ENCODE measurements around the gene PAF1. TPM values are rescaled to one million over a fixed set of nuclear protein-coding genes. Genes with fewer than 3 reads are reported as not detected.
"Not testable (repeated sequence)": the region's sequence is repeated elsewhere in the genome, so short reads cannot be mapped to it uniquely, and the experiment has no call there.

The PAF1 gene
- total and polyA plus RNA-seq, 4 donors, result 13.7 to 29.4 (median 18.9) TPM

DNA sequence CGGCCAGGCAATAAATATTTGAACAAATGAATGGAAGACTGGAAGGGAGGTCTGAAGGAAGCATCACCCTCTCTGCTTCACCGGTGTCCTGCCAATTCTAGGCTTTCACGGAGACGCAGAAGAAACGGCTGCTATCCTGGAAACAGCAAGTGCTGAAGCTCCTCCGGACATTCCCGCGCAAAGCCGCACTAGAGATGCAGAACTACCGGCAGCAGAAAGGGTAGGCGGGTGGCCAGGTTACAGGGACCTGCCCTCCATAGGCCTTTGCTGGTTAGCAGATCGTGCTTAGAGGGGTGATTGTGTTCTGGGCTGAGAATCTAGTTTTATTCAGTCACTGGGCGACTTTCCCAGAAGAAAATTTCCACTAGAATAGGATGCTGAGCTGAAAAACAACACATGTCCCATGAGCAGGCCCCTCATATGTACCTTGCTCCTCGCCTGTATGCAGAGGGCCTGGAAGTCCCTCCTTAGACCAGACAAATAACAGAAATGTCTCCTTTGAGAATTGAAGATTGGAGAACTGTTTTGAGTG, 11.0 kb downstream of the PAF1 start:
- 98% methylated on average over 14 of the region's 14 CpGs for WGBS
- no peak for DNase-seq (ENCODE audit: low spot score)
- TF ChIP-seq, protein P1, sequence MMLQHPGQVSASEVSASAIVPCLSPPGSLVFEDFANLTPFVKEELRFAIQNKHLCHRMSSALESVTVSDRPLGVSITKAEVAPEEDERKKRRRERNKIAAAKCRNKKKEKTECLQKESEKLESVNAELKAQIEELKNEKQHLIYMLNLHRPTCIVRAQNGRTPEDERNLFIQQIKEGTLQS (IDR thresholded peaks at IDR 0.05), result no peak
- TF ChIP-seq SP1 (IDR thresholded peaks at IDR 0.05), result no peak
- no peak for TF ChIP-seq HNF4G (IDR thresholded peaks at IDR 0.05)
- no peak for TF ChIP-seq FOXA1 (IDR thresholded peaks at IDR 0.05)
- TF ChIP-seq JUND (IDR thresholded peaks at IDR 0.05), result no peak
- TF ChIP-seq, protein P2, sequence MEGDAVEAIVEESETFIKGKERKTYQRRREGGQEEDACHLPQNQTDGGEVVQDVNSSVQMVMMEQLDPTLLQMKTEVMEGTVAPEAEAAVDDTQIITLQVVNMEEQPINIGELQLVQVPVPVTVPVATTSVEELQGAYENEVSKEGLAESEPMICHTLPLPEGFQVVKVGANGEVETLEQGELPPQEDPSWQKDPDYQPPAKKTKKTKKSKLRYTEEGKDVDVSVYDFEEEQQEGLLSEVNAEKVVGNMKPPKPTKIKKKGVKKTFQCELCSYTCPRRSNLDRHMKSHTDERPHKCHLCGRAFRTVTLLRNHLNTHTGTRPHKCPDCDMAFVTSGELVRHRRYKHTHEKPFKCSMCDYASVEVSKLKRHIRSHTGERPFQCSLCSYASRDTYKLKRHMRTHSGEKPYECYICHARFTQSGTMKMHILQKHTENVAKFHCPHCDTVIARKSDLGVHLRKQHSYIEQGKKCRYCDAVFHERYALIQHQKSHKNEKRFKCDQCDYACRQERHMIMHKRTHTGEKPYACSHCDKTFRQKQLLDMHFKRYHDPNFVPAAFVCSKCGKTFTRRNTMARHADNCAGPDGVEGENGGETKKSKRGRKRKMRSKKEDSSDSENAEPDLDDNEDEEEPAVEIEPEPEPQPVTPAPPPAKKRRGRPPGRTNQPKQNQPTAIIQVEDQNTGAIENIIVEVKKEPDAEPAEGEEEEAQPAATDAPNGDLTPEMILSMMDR (IDR thresholded peaks at IDR 0.05; ENCODE audit: low read depth, low read length, missing input control), result no peak
- TF ChIP-seq EGR1 (IDR thresholded peaks at IDR 0.05; ENCODE audit: low read depth in 2 of 2), result no peak
- TF ChIP-seq ZBTB33 (IDR thresholded peaks at IDR 0.05), result no peak
- no peak for TF ChIP-seq YY1 (IDR thresholded peaks at IDR 0.05)
- no peak for TF ChIP-seq TAF1 (conservative IDR thresholded peaks at IDR 0.05)
- no peak for TF ChIP-seq MAX (IDR thresholded peaks at IDR 0.05)
- TF ChIP-seq FOXA2 (IDR thresholded peaks at IDR 0.05), result no peak
- TF ChIP-seq RXRA (IDR thresholded peaks at IDR 0.05), result no peak
- no peak for TF ChIP-seq GABPA (IDR thresholded peaks at IDR 0.05 in 1 of 2, conservative IDR thresholded peaks at IDR 0.05 in 1 of 2)
- no peak for TF ChIP-seq NR2F2 (IDR thresholded peaks at IDR 0.05)
- TF ChIP-seq RAD21 (IDR thresholded peaks at IDR 0.05), result no peak
- TF ChIP-seq, protein P3, sequence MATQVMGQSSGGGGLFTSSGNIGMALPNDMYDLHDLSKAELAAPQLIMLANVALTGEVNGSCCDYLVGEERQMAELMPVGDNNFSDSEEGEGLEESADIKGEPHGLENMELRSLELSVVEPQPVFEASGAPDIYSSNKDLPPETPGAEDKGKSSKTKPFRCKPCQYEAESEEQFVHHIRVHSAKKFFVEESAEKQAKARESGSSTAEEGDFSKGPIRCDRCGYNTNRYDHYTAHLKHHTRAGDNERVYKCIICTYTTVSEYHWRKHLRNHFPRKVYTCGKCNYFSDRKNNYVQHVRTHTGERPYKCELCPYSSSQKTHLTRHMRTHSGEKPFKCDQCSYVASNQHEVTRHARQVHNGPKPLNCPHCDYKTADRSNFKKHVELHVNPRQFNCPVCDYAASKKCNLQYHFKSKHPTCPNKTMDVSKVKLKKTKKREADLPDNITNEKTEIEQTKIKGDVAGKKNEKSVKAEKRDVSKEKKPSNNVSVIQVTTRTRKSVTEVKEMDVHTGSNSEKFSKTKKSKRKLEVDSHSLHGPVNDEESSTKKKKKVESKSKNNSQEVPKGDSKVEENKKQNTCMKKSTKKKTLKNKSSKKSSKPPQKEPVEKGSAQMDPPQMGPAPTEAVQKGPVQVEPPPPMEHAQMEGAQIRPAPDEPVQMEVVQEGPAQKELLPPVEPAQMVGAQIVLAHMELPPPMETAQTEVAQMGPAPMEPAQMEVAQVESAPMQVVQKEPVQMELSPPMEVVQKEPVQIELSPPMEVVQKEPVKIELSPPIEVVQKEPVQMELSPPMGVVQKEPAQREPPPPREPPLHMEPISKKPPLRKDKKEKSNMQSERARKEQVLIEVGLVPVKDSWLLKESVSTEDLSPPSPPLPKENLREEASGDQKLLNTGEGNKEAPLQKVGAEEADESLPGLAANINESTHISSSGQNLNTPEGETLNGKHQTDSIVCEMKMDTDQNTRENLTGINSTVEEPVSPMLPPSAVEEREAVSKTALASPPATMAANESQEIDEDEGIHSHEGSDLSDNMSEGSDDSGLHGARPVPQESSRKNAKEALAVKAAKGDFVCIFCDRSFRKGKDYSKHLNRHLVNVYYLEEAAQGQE (IDR thresholded peaks at IDR 0.05), result no peak
- H3K27ac ChIP-seq (ENCODE audit: low read depth in 1 of 2, low read length in 2 of 2), result no peak overlapping the region
- H3K36me3 ChIP-seq (ENCODE audit: control insufficient read depth in 4 of 4, insufficient read depth in 3 of 4, low read depth in 1 of 4, low read length in 3 of 4), result peaks cover 14 to 54% (median 35%) of the 10 kb centered on the region in 4 donors
- H3K9me3 ChIP-seq (ENCODE audit: control insufficient read depth in 4 of 4, low read length in 3 of 4), result no peaks in the 10 kb centered on the region
- no peak overlapping the region for H3K4me3 ChIP-seq (ENCODE audit: low read depth in 1 of 3, low read length in 3 of 3)
- H3K4me1 ChIP-seq (ENCODE audit: control insufficient read depth in 4 of 4, insufficient read depth in 4 of 4, low read length in 3 of 4), result peaks cover 13 to 36% (median 33%) of the 10 kb centered on the region in 4 donors
- no peak overlapping the region for H3K9ac ChIP-seq (ENCODE audit: low read depth in 1 of 2, low read length in 2 of 2)
- no peaks in the 10 kb centered on the region for H3K27me3 ChIP-seq (ENCODE audit: control insufficient read depth in 4 of 4, insufficient read depth in 4 of 4, low read length in 3 of 4)

- not testable (repeated sequence) for DNase-seq (ENCODE audit: low spot score)
- H3K36me3 ChIP-seq (ENCODE audit: control insufficient read depth in 4 of 4, insufficient read depth in 3 of 4, low read depth in 1 of 4, low read length in 3 of 4), result peaks cover 14 to 54% (median 35%) of the 10 kb centered on the region in 4 donors
- 97% methylated on average over 4 of the region's 4 CpGs for WGBS
Observed at GRCh38 chr19:39379366-39379765, 11.5 kb downstream of the PAF1 start.

More at GRCh38 chr19:39379366-39379765, 11.5 kb downstream of the PAF1 start:
- not testable (repeated sequence) for H3K27me3 ChIP-seq (ENCODE audit: control insufficient read depth in 4 of 4, insufficient read depth in 4 of 4, low read length in 3 of 4); H3K4me3 ChIP-seq (ENCODE audit: low read depth in 1 of 3, low read length in 3 of 3); H3K9ac ChIP-seq (ENCODE audit: low read depth in 1 of 2, low read length in 2 of 2); H3K9me3 ChIP-seq (ENCODE audit: control insufficient read depth in 4 of 4, low read length in 3 of 4); H3K27ac ChIP-seq (ENCODE audit: low read depth in 1 of 2, low read length in 2 of 2)
- H3K4me1 ChIP-seq (ENCODE audit: control insufficient read depth in 4 of 4, insufficient read depth in 4 of 4, low read length in 3 of 4), result peaks cover 15 to 37% (median 35%) of the 10 kb centered on the region in 4 donors

All from liver (tissue), 9 donors.